ENCODE data around the gene HTATIP2. TPM values are rescaled to one million over a fixed set of nuclear protein-coding genes. Genes with fewer than 3 reads are reported as not detected.

Gene HTATIP2
- 38.1 and 51.5 TPM in 2 replicates for total RNA-seq

DNA sequence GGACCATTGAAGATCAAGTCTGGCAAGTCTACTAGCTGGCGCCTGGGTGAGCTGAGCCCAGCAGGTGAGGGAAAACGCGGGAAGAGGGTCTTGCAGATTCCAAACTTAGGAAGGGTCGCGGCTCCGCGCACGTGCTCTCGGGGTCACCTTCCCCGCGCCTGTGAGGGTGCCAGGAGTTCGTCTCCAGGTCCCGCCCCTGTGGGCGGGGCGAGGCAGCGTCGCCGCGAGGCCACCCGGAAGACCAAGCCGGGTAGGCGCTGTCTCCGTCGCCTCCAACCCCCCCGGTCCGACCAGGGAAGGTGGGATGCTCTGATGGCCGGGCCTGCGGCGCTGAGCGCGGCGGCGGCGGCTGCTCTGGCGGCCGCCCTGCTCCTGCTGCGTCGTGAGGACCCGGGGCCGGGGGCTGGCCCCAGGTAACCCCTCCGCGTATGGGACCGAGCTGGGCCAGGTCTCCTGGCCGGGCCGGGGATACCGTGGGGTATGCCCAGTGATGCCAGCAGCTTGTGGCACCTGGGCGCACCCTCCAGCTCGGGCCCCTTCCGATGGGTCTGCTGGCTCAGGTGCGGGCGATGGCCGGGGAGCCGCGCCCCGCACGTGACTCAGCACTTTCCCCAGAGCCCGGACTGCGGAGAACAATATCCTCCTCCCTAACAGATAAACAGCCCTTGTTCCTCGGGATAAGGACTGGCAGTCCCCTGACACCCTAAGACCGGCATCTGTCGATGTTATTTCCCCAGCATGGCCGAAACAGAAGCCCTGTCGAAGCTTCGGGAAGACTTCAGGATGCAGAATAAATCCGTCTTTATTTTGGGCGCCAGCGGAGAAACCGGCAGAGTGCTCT is at the start of gene HTATIP2:
Gene HTATIP2, plus strand, starts transcription at position 215 of the 841 bp plus-strand sequence. Its CDS starts 524 bp downstream, at position 739.
- Histone ChIP-seq H3K36me3 (ENCODE audit: control insufficient read depth, insufficient read depth, low read length) (no peaks in the 10 kb centered on the region), H3K27me3 (ENCODE audit: control insufficient read depth, insufficient read depth, low read length) (no peaks in the 10 kb centered on the region), H3K4me3 (ENCODE audit: low read depth, low read length) (peak within 1 kb of the TSS; percentile 59)
- TF ChIP-seq, protein P1, sequence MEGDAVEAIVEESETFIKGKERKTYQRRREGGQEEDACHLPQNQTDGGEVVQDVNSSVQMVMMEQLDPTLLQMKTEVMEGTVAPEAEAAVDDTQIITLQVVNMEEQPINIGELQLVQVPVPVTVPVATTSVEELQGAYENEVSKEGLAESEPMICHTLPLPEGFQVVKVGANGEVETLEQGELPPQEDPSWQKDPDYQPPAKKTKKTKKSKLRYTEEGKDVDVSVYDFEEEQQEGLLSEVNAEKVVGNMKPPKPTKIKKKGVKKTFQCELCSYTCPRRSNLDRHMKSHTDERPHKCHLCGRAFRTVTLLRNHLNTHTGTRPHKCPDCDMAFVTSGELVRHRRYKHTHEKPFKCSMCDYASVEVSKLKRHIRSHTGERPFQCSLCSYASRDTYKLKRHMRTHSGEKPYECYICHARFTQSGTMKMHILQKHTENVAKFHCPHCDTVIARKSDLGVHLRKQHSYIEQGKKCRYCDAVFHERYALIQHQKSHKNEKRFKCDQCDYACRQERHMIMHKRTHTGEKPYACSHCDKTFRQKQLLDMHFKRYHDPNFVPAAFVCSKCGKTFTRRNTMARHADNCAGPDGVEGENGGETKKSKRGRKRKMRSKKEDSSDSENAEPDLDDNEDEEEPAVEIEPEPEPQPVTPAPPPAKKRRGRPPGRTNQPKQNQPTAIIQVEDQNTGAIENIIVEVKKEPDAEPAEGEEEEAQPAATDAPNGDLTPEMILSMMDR (IDR thresholded peaks at IDR 0.05; ENCODE audit: insufficient read depth, low read length, poor library complexity, severe bottlenecking): no peak
- no peak for DNase-seq (ENCODE audit: low read depth)

DNA sequence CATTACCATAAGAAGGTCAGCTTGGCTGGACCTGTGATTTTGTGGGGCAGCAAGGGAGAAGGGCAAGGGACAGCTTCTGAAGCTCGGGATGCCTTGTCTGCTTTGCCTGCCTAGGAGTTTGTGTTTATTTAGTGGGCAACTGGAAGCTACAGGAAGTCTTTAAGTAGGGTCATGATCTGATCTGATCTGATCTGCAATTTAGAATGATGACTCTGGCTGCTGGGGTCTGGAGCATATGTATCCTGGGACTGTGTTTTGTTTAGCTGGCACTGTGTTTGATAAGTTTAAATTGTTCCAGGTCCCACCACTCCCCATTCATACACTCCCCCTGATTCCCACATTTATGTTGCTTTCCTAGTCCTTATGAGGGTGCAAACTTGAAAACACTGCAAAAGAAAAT is 47.7 kb upstream of the HTATIP2 start:
- TF ChIP-seq, protein P1 (IDR thresholded peaks at IDR 0.05; ENCODE audit: insufficient read depth, low read length, poor library complexity, severe bottlenecking): no peak
- H3K4me3 ChIP-seq (ENCODE audit: low read depth, low read length): no peak overlapping the region
- DNase-seq (ENCODE audit: low read depth): no peak
- no peaks in the 10 kb centered on the region for H3K36me3 ChIP-seq (ENCODE audit: control insufficient read depth, insufficient read depth, low read length)
- no peaks in the 10 kb centered on the region for H3K27me3 ChIP-seq (ENCODE audit: control insufficient read depth, insufficient read depth, low read length)

DNA sequence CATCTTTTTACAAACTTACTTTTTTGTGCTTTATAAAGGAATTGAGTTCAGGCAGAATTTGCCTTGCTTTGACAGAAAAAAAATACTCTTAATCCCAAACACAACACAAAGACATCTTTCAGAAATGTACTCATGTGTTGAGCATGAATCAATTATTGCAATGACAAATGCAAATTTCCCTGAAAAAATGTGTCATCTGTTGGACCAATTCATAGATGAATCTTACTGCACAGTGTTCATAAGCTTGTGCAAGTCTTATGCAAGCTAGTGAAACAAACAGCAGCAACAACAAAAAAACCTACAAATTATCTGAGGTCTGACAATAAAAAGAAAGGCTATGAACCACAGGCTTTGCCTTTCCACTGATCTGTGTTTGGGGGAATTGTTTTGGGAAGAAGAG is 42.3 kb upstream of the HTATIP2 start:
- TF ChIP-seq, protein P1 (IDR thresholded peaks at IDR 0.05; ENCODE audit: insufficient read depth, low read length, poor library complexity, severe bottlenecking): no peak
- no peak for DNase-seq (ENCODE audit: low read depth)
- H3K36me3 ChIP-seq (ENCODE audit: control insufficient read depth, insufficient read depth, low read length): no peaks in the 10 kb centered on the region
- peaks cover 4% of the 10 kb centered on the region for H3K27me3 ChIP-seq (ENCODE audit: control insufficient read depth, insufficient read depth, low read length)
- no peak overlapping the region for H3K4me3 ChIP-seq (ENCODE audit: low read depth, low read length)

DNA sequence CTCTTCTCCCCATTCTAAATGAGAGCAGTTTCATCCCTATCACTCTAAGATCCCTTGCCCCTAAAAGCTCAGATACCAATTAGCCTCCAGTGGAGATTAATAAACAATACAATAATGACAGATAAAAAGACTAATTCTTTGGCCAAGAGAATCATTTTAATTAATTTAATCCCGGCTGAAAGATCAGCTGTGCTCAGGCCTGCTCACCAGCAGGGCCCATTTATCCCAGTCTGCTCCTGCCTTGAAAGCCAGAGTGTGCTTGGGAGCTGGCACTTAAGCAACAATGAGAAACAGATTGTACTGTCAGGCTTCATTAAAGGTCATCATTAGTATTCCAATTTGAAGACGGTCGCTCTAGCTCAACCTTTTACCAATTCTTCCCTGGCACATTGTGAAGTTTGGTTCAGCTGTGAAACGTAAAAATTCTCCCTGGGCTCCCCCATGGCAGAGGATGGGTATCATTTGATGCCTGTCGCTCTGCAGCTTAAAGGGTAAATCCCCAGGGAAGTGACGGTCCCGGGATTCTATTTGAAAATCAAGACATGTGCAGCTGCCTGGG is 36.1 kb upstream of the HTATIP2 start:
- no peak overlapping the region for H3K4me3 ChIP-seq (ENCODE audit: low read depth, low read length)
- H3K36me3 ChIP-seq (ENCODE audit: control insufficient read depth, insufficient read depth, low read length): no peaks in the 10 kb centered on the region
- peaks cover 6% of the 10 kb centered on the region for H3K27me3 ChIP-seq (ENCODE audit: control insufficient read depth, insufficient read depth, low read length)
- DNase-seq (ENCODE audit: low read depth): no peak
- TF ChIP-seq, protein P1 (IDR thresholded peaks at IDR 0.05; ENCODE audit: insufficient read depth, low read length, poor library complexity, severe bottlenecking): no peak

DNA sequence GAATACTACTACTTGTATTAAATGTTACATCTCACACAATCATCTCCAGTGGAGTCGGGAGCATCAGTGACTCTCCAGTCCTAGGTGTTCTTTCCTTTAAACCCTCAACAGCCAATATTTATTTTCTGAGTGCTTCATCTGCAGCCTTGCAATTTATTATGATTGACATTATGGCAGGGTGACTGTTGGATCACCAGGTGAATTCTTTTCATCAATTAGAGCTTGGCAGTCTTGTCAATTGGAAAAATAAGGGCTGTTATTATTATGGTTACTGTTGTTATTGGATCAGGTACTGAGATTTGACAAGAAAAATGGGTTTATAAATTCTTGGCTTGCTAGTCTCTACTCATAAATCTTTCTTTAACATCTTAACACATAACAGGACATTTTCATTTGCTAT is 27.5 kb upstream of the HTATIP2 start:
- DNase-seq (ENCODE audit: low read depth): no peak
- H3K27me3 ChIP-seq (ENCODE audit: control insufficient read depth, insufficient read depth, low read length): peaks cover 9% of the 10 kb centered on the region
- H3K4me3 ChIP-seq (ENCODE audit: low read depth, low read length): no peak overlapping the region
- TF ChIP-seq, protein P1 (IDR thresholded peaks at IDR 0.05; ENCODE audit: insufficient read depth, low read length, poor library complexity, severe bottlenecking): no peak
- no peaks in the 10 kb centered on the region for H3K36me3 ChIP-seq (ENCODE audit: control insufficient read depth, insufficient read depth, low read length)
